ENCODE data around the gene OR8G1. TPM values are rescaled to one million over a fixed set of nuclear protein-coding genes. Genes with fewer than 3 reads are reported as not detected.

OR8G1 gene
- total and polyA plus RNA-seq, 2 of the 8 experiments (the other 6 are each of a cell fraction or from before 2014, with no cell fraction given), result not detected

DNA sequence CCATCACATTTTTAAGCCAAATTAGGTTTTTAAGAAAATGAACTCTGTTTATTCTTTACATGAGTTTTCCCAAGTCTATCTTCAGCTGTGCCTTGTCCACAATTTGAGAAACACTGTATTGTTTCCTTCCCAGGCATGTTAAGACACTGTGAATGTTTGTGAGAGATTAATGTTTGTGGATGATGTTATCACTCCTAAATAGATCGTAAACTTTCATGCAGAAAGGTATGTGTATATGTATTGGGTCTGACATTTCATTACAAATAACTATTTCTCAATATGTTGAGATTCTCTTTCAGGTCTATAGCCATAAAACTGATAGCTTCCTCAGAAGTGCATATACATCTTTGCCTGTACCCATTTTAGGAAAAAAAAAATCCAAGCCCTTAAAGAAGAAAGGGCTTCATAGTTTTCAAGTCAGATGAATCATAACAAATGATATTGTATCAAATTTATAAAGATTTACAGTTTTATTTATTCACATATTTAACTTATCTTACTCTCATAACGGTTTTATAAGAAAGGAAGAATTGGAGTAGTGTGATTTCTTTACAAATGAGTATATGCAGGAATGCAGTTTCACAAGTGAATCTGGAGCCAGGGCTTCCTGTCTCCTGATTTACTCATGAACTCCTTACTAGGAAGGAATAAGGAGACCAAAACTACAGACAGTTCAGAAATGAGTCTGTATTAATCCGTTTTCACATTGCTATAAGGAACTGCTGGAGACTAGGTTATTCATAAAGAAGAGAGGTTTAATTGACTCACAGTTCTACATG, 61.6 kb downstream of the OR8G1 start:
- ChIA-PET CTCF (ENCODE audit: partially characterized antibody) (no interaction called here), POLR2A (ENCODE audit: partially characterized antibody) (no interaction called here)
- no peak overlapping the region for H3K4me3 ChIP-seq (ENCODE audit: extremely low read depth in 1 of 4, insufficient read depth in 2 of 4, low read depth in 3 of 4, low read length in 4 of 4)
- H3K4ac ChIP-seq (replicated peaks; ENCODE audit: insufficient read length, low read depth, low read length), result no peak overlapping the region
- no peak overlapping the region for H2BK5ac ChIP-seq (ENCODE audit: low read depth, low read length)
- H3K23ac ChIP-seq (ENCODE audit: insufficient read length), result no peak overlapping the region
- no peaks in the 10 kb centered on the region for H3K79me2 ChIP-seq (ENCODE audit: control insufficient read depth in 1 of 2, insufficient read depth in 2 of 2, low read length in 2 of 2)
- no peak for FAIRE-seq
- H2AFZ ChIP-seq (ENCODE audit: low read length), result 0 out of 2 replicates have a peak overlapping the region, but pooled peaks have one; percentile 90
- no peak overlapping the region for H4K8ac ChIP-seq (ENCODE audit: extremely low read depth, insufficient read depth, low read length)
- H3K4me2 ChIP-seq (ENCODE audit: insufficient read depth in 1 of 2, low read depth in 2 of 2, low read length in 2 of 2), result 0 out of 4 replicates have a peak overlapping the region, but pooled peaks of 1 of the 2 experiments have one; percentile 11
- no peak overlapping the region for H2BK20ac ChIP-seq (ENCODE audit: low read length)
- H3K14ac ChIP-seq (ENCODE audit: insufficient read length), result no peak overlapping the region
- H3K36me3 ChIP-seq (ENCODE audit: control insufficient read depth in 2 of 4, insufficient read depth in 4 of 4, low read length in 3 of 4), result no peaks in the 10 kb centered on the region
- no peak for DNase-seq (ENCODE audit: low read depth in 1 of 2, low spot score in 2 of 2)
- no peaks in the 10 kb centered on the region for H3K23me2 ChIP-seq (ENCODE audit: low read depth, low read length)
- H2BK120ac ChIP-seq (replicated peaks; ENCODE audit: low read depth, low read length), result no peak overlapping the region
- no peaks in the 10 kb centered on the region for H4K20me1 ChIP-seq (replicated peaks in 1 of 2; ENCODE audit: control insufficient read depth in 1 of 2, insufficient read depth in 2 of 2, low read length in 2 of 2)
- no peak overlapping the region for H4K91ac ChIP-seq (replicated peaks; ENCODE audit: insufficient read length, low read length)
- no peak overlapping the region for H3K9ac ChIP-seq (replicated peaks in 1 of 4; ENCODE audit: extremely low read depth in 1 of 4, low read depth in 3 of 4, low read length in 3 of 4)
- H3K9me3 ChIP-seq (ENCODE audit: insufficient read depth in 2 of 2, low read depth in 1 of 2, low read length in 1 of 2), result no peaks in the 10 kb centered on the region
- no peak overlapping the region for H3K56ac ChIP-seq (replicated peaks; ENCODE audit: insufficient read length, low read depth, low read length)
- H2BK12ac ChIP-seq (ENCODE audit: low read depth, low read length), result no peak overlapping the region; the same call in 1 of the 2 replicates
- WGBS, 2 experiments (ENCODE audit: extremely low coverage in 1 of 2, insufficient coverage in 1 of 2, insufficient read length in 1 of 2, insufficient replicate concordance in 2 of 2, low coverage in 1 of 2, low lambda C conversion rate in 2 of 2, missing lambda C conversion rate in 1 of 2), result 49% methylated on average over 3 of the region's 3 CpGs; no CpG with 5 or more reads in 1 of the 2 experiments
- peaks cover 0 to 6% (median 4%) of the 10 kb centered on the region in 4 experiments; a peak in 2 of 7 replicates for H3K4me1 ChIP-seq (replicated peaks in 1 of 4; ENCODE audit: control insufficient read depth in 3 of 4, insufficient read depth in 4 of 4, low read length in 3 of 4)
- H3K27me3 ChIP-seq (replicated peaks in 1 of 4; ENCODE audit: control insufficient read depth in 3 of 4, extremely low read depth in 1 of 4, insufficient read depth in 3 of 4, low read length in 3 of 4), result no peaks in the 10 kb centered on the region
- no peak overlapping the region for H2BK15ac ChIP-seq (ENCODE audit: low read length)
- no peak overlapping the region for H3K18ac ChIP-seq (ENCODE audit: extremely low read depth, low read length)
- no peaks in the 10 kb centered on the region for H3K79me1 ChIP-seq (ENCODE audit: low read depth, low read length)
- H2AK5ac ChIP-seq (ENCODE audit: low read depth, low read length), result no peak overlapping the region
- H3K27ac ChIP-seq (ENCODE audit: low read depth, low read length), result no peak overlapping the region
- TF ChIP-seq TEAD4 (IDR thresholded peaks at IDR 0.05; ENCODE audit: low read depth, low read length) (0 out of 2 replicates have a peak, but pooled peaks have one; percentile 16), POLR2A (IDR thresholded peaks at IDR 0.05; ENCODE audit: control extremely low read depth in 1 of 2, low read depth in 2 of 2, low read length in 2 of 2) (no peak)
- no peak overlapping the region for H4K5ac ChIP-seq (ENCODE audit: insufficient read length, low read depth, low read length)

Other genes starting within 250 kb of the OR8G1 start
- gene OR10G6, start 245.9 kb upstream of the OR8G1 start, total RNA-seq (2021; fragmentation: NEBNext Ultra II Directional; extraction: Animal tissue kit (Norgen Biotek cat#: 25700)), result not detected in 2 replicates
- not detected in 2 replicates for gene OR10G6, start 245.9 kb upstream of the OR8G1 start, polyA plus RNA-seq (2011; rRNA removed)
- gene OR10G4, start 228.1 kb upstream of the OR8G1 start, total RNA-seq (2021; fragmentation: NEBNext Ultra II Directional; extraction: Animal tissue kit (Norgen Biotek cat#: 25700)), result not detected in 2 replicates
- 0.14 TPM in 1 of 2 replicates, not detected in the other for gene OR10G4, start 228.1 kb upstream of the OR8G1 start, polyA plus RNA-seq (2011; rRNA removed)
- gene OR10G9, start 218.1 kb upstream of the OR8G1 start, total RNA-seq (2021; fragmentation: NEBNext Ultra II Directional; extraction: Animal tissue kit (Norgen Biotek cat#: 25700)), result not detected in 2 replicates
- gene OR10G9, start 218.1 kb upstream of the OR8G1 start, polyA plus RNA-seq (2011; rRNA removed), result not detected in 2 replicates
- gene OR10G8, start 214.3 kb upstream of the OR8G1 start, total RNA-seq (2021; fragmentation: NEBNext Ultra II Directional; extraction: Animal tissue kit (Norgen Biotek cat#: 25700)), result not detected in 2 replicates
- gene OR10G8, start 214.3 kb upstream of the OR8G1 start, polyA plus RNA-seq (2011; rRNA removed), result not detected in 2 replicates
- gene OR10G7, start 199.8 kb upstream of the OR8G1 start, total RNA-seq (2021; fragmentation: NEBNext Ultra II Directional; extraction: Animal tissue kit (Norgen Biotek cat#: 25700)), result not detected in 2 replicates
- gene OR10G7, start 199.8 kb upstream of the OR8G1 start, polyA plus RNA-seq (2011; rRNA removed), result not detected in 2 replicates
- gene VWA5A, start 125.6 kb upstream of the OR8G1 start, total RNA-seq (2021; fragmentation: NEBNext Ultra II Directional; extraction: Animal tissue kit (Norgen Biotek cat#: 25700)), result 18.8 and 20.4 TPM in 2 replicates
- 8.7 and 12.5 TPM in 2 replicates for gene VWA5A, start 125.6 kb upstream of the OR8G1 start, polyA plus RNA-seq (2011; rRNA removed)
- gene OR10D3, start 57.8 kb upstream of the OR8G1 start, total RNA-seq (2021; fragmentation: NEBNext Ultra II Directional; extraction: Animal tissue kit (Norgen Biotek cat#: 25700)), result not detected in 2 replicates
- gene OR10D3, start 57.8 kb upstream of the OR8G1 start, polyA plus RNA-seq (2011; rRNA removed), result not detected in 2 replicates
- gene OR8G5, start 15.3 kb downstream of the OR8G1 start, total RNA-seq (2021; fragmentation: NEBNext Ultra II Directional; extraction: Animal tissue kit (Norgen Biotek cat#: 25700)), result not detected in 2 replicates
- gene OR8G5, start 15.3 kb downstream of the OR8G1 start, polyA plus RNA-seq (2011; rRNA removed), result not detected in 2 replicates
- gene OR8D1, start 72.9 kb downstream of the OR8G1 start, total RNA-seq (2021; fragmentation: NEBNext Ultra II Directional; extraction: Animal tissue kit (Norgen Biotek cat#: 25700)), result not detected in 2 replicates
- not detected in 2 replicates for gene OR8D1, start 72.9 kb downstream of the OR8G1 start, polyA plus RNA-seq (2011; rRNA removed)
- not detected in 2 replicates for gene OR8D2, start 79.1 kb downstream of the OR8G1 start, total RNA-seq (2021; fragmentation: NEBNext Ultra II Directional; extraction: Animal tissue kit (Norgen Biotek cat#: 25700))
- gene OR8D2, start 79.1 kb downstream of the OR8G1 start, polyA plus RNA-seq (2011; rRNA removed), result not detected in 2 replicates
- not detected in 2 replicates for gene OR8B2, start 143.4 kb downstream of the OR8G1 start, total RNA-seq (2021; fragmentation: NEBNext Ultra II Directional; extraction: Animal tissue kit (Norgen Biotek cat#: 25700))
- gene OR8B2, start 143.4 kb downstream of the OR8G1 start, polyA plus RNA-seq (2011; rRNA removed), result not detected in 2 replicates
- gene OR8B3, start 157.9 kb downstream of the OR8G1 start, total RNA-seq (2021; fragmentation: NEBNext Ultra II Directional; extraction: Animal tissue kit (Norgen Biotek cat#: 25700)), result not detected in 2 replicates
- gene OR8B3, start 157.9 kb downstream of the OR8G1 start, polyA plus RNA-seq (2011; rRNA removed), result not detected in 2 replicates
- not detected in 2 replicates for gene OR8B4, start 183.8 kb downstream of the OR8G1 start, total RNA-seq (2021; fragmentation: NEBNext Ultra II Directional; extraction: Animal tissue kit (Norgen Biotek cat#: 25700))
- not detected in 2 replicates for gene OR8B4, start 183.8 kb downstream of the OR8G1 start, polyA plus RNA-seq (2011; rRNA removed)
- not detected in 2 replicates for gene OR8B8, start 204.6 kb downstream of the OR8G1 start, total RNA-seq (2021; fragmentation: NEBNext Ultra II Directional; extraction: Animal tissue kit (Norgen Biotek cat#: 25700))
- not detected in 2 replicates for gene OR8B8, start 204.6 kb downstream of the OR8G1 start, polyA plus RNA-seq (2011; rRNA removed)

All from H1 (cell line).